ENCODE results near the gene AP4M1. TPM values are rescaled to one million over a fixed set of nuclear protein-coding genes. Genes with fewer than 3 reads are reported as not detected.

The AP4M1 gene
- total and polyA plus RNA-seq, 9 of the 15 experiments (the other 6 are each of a cell fraction or from before 2014, with no cell fraction given) = 1.3 to 30.9 (median 14.1) TPM

- peak overlapping the region; percentile 92 to 100; a peak in 3 of 4 replicates for H3K9ac ChIP-seq (ENCODE audit: insufficient read depth in 1 of 2, low read depth in 2 of 2, low read length in 2 of 2)
- ATAC-seq (no peak), FAIRE-seq (no peak), DNase-seq (ENCODE audit: extremely low read depth in 1 of 4, low spot score in 3 of 4) (peak in 1 of 4 experiments; percentile 15)
- ChIA-PET CTCF (ENCODE audit: low intra/inter-chr PET ratio) (interaction anchor here (0.5 to 0.9 kb wide), 3 partner anchors 199 to 216 kb away, joined by 3 read pairs; no protein-coding TSS in a partner anchor), POLR2A (interaction anchor here (0.6 to 1.9 kb wide), 8 partner anchors 10 to 584 kb away, joined by 3 to 7 read pairs (median 3); partner anchors contain the start of gene LAMTOR4)
- in situ Hi-C loops (cut with MboI) (loop anchor here (5.0 kb wide), 2 partner anchors 136 to 211 kb away; partner anchors contain the start of gene TRIM4), intact Hi-C loops (cut with micrococcal nuclease) (loop anchor here (1.0 to 5.0 kb wide), 4 partner anchors 27 to 151 kb away; partner anchors contain the start of genes AP4M1, AZGP1, MCM7 and ZSCAN21)
- WGBS (ENCODE audit: insufficient coverage, low coverage, missing lambda C conversion rate) = 46% methylated on average over 32 of the region's 37 CpGs
- no peaks in the 10 kb centered on the region for H3K9me1 ChIP-seq (ENCODE audit: control insufficient read depth, insufficient read depth, low read length)
- H3K9me3 ChIP-seq (replicated peaks; ENCODE audit: control insufficient read depth, insufficient read depth, low read depth, low read length) = no peaks in the 10 kb centered on the region
- H4K20me1 ChIP-seq (replicated peaks; ENCODE audit: control insufficient read depth, insufficient read depth, low read length) = no peaks in the 10 kb centered on the region
- peak overlapping the region; percentile 97; the same call in 2 of the 3 replicates for H3K27ac ChIP-seq (ENCODE audit: extremely low read depth, low read depth, low read length)
- H3K36me3 ChIP-seq (ENCODE audit: control insufficient read depth, insufficient read depth, low read length) = no peaks in the 10 kb centered on the region
- peak overlapping the region; percentile 94 for H3K4me2 ChIP-seq (ENCODE audit: insufficient read depth, low read length)
- BruUV-seq (replicated peaks) = no TSS peak
- peak overlapping the region; percentile 97 for H2AFZ ChIP-seq (ENCODE audit: low read depth, low read length)
- H3K79me2 ChIP-seq (ENCODE audit: control insufficient read depth, insufficient read depth, low read length) = peaks cover 22% of the 10 kb centered on the region
- H3K4me3 ChIP-seq = peak overlapping the region; percentile 74
- H3K27me3 ChIP-seq (ENCODE audit: control insufficient read depth in 2 of 2, insufficient read depth in 2 of 2, low read length in 2 of 2) = no peaks in the 10 kb centered on the region; a peak in 1 of 5 replicates
- peaks cover 28 to 51% of the 10 kb centered on the region in 2 experiments for H3K4me1 ChIP-seq (replicated peaks in 1 of 2; ENCODE audit: control insufficient read depth in 2 of 2, insufficient read depth in 2 of 2, low read length in 2 of 2)
- TF ChIP-seq CAMTA2 (CRISPR knock-in tag; conservative IDR thresholded peaks at IDR 0.05) (no peak), NR1H2 (CRISPR knock-in tag; IDR thresholded peaks at IDR 0.05) (0 out of 2 replicates have a peak, but pooled peaks have one; percentile 55), MEF2D (tag; conservative IDR thresholded peaks at IDR 0.05; ENCODE audit: low read depth) (no peak), ZNF175 (CRISPR knock-in tag; IDR thresholded peaks at IDR 0.05; ENCODE audit: low read depth) (no peak), ZNF57 (CRISPR knock-in tag; IDR thresholded peaks at IDR 0.05) (no peak), POLR2G (IDR thresholded peaks at IDR 0.05; ENCODE audit: low read depth, low read length) (0 out of 2 replicates have a peak, but pooled peaks have one; percentile 31), ZNF79 (CRISPR knock-in tag; IDR thresholded peaks at IDR 0.05; ENCODE audit: low read depth) (no peak), DMBX1 (CRISPR knock-in tag; IDR thresholded peaks at IDR 0.05; ENCODE audit: borderline replicate concordance) (no peak), ZNF644 (tag; IDR thresholded peaks at IDR 0.05; ENCODE audit: low read depth) (no peak), TFAM (CRISPR knock-in tag; conservative IDR thresholded peaks at IDR 0.05) (no peak), SP1 (CRISPR knock-in tag; IDR thresholded peaks at IDR 0.05) (peak; percentile 23; the same call in 1 of the 2 replicates), KAT7 (CRISPR knock-in tag; IDR thresholded peaks at IDR 0.05; ENCODE audit: borderline replicate concordance) (peak; percentile 88), ZNF24 (IDR thresholded peaks at IDR 0.05) (no peak), ARHGAP35 (IDR thresholded peaks at IDR 0.05; ENCODE audit: partially characterized antibody) (no peak)
- TF ChIP-seq, protein P1, sequence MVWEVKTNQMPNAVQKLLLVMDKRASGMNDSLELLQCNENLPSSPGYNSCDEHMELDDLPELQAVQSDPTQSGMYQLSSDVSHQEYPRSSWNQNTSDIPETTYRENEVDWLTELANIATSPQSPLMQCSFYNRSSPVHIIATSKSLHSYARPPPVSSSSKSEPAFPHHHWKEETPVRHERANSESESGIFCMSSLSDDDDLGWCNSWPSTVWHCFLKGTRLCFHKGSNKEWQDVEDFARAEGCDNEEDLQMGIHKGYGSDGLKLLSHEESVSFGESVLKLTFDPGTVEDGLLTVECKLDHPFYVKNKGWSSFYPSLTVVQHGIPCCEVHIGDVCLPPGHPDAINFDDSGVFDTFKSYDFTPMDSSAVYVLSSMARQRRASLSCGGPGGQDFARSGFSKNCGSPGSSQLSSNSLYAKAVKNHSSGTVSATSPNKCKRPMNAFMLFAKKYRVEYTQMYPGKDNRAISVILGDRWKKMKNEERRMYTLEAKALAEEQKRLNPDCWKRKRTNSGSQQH (CRISPR knock-in tag; IDR thresholded peaks at IDR 0.05) = no peak
- TF ChIP-seq, protein P2, sequence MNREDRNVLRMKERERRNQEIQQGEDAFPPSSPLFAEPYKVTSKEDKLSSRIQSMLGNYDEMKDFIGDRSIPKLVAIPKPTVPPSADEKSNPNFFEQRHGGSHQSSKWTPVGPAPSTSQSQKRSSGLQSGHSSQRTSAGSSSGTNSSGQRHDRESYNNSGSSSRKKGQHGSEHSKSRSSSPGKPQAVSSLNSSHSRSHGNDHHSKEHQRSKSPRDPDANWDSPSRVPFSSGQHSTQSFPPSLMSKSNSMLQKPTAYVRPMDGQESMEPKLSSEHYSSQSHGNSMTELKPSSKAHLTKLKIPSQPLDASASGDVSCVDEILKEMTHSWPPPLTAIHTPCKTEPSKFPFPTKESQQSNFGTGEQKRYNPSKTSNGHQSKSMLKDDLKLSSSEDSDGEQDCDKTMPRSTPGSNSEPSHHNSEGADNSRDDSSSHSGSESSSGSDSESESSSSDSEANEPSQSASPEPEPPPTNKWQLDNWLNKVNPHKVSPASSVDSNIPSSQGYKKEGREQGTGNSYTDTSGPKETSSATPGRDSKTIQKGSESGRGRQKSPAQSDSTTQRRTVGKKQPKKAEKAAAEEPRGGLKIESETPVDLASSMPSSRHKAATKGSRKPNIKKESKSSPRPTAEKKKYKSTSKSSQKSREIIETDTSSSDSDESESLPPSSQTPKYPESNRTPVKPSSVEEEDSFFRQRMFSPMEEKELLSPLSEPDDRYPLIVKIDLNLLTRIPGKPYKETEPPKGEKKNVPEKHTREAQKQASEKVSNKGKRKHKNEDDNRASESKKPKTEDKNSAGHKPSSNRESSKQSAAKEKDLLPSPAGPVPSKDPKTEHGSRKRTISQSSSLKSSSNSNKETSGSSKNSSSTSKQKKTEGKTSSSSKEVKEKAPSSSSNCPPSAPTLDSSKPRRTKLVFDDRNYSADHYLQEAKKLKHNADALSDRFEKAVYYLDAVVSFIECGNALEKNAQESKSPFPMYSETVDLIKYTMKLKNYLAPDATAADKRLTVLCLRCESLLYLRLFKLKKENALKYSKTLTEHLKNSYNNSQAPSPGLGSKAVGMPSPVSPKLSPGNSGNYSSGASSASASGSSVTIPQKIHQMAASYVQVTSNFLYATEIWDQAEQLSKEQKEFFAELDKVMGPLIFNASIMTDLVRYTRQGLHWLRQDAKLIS (CRISPR knock-in tag; IDR thresholded peaks at IDR 0.05) = peak; percentile 23; the same call in 1 of the 2 replicates
These were observed 26.6 kb downstream of the AP4M1 start for GRCh38 chr7:100127866-100128636.

All from K562 (cell line).